HG02610 (cell line): Measurements from ENCODE around the gene FKBP9.
"Not testable (repeated sequence)": the region's sequence is repeated elsewhere in the genome, so short reads cannot be mapped to it uniquely, and the experiment has no call there.

ENCODE experiments used
- ATAC-seq: cut with Tn5 transposase; IDR thresholded peaks from one replicate; pipeline ENCODE4 v1.9.1; 2021; ENCODE audit warnings: mild to moderate bottlenecking, moderate library complexity; ENCODE audit not compliant: unreplicated experiment

Gene FKBP9

GRCh38 chr7:32947420-32947983 lies 9.7 kb upstream of the FKBP9 start:
- ATAC-seq: no peak

- ATAC-seq: no peak
Observed at GRCh38 chr7:32948202-32948601, 9.0 kb upstream of the FKBP9 start.

GRCh38 chr7:32952876-32953275 lies 4.4 kb upstream of the FKBP9 start:
- ATAC-seq: no peak

- ATAC-seq: no peak
Observed at GRCh38 chr7:32958046-32959025, 1.1 kb downstream of the FKBP9 start.

GRCh38 chr7:32963880-32964301 lies 6.7 kb downstream of the FKBP9 start:
- ATAC-seq: not testable (repeated sequence)

- peak; percentile 97 for ATAC-seq
Observed at GRCh38 chr7:32964461-32965159, 7.4 kb downstream of the FKBP9 start.

GRCh38 chr7:32966489-32967267 lies 9.4 kb downstream of the FKBP9 start:
- ATAC-seq: not testable (repeated sequence)

GRCh38 chr7:32967268-32967582 lies 10.0 kb downstream of the FKBP9 start:
- not testable (repeated sequence) for ATAC-seq

- not testable (repeated sequence) for ATAC-seq
Observed at GRCh38 chr7:32971967-32972366, 14.7 kb downstream of the FKBP9 start.

GRCh38 chr7:32977159-32977558 lies 19.9 kb downstream of the FKBP9 start:
- not testable (repeated sequence) for ATAC-seq

- not testable (repeated sequence) for ATAC-seq
Observed at GRCh38 chr7:32979246-32979645, 22.0 kb downstream of the FKBP9 start.

GRCh38 chr7:32979902-32980301 lies 22.7 kb downstream of the FKBP9 start:
- not testable (repeated sequence) for ATAC-seq

- ATAC-seq: peak; percentile 83
Observed at GRCh38 chr7:32988148-32988547, 30.9 kb downstream of the FKBP9 start.

GRCh38 chr7:32991068-32991585 lies 33.9 kb downstream of the FKBP9 start:
- ATAC-seq: not testable (repeated sequence)

- ATAC-seq: not testable (repeated sequence)
Observed at GRCh38 chr7:32991975-32992700, 34.9 kb downstream of the FKBP9 start.

- not testable (repeated sequence) for ATAC-seq
Observed at GRCh38 chr7:32992750-32993149, 35.5 kb downstream of the FKBP9 start.

GRCh38 chr7:32997956-32998355 lies 40.7 kb downstream of the FKBP9 start:
- not testable (repeated sequence) for ATAC-seq

GRCh38 chr7:32998361-32999171 lies 41.3 kb downstream of the FKBP9 start:
- ATAC-seq: peak; percentile 61

GRCh38 chr7:32999380-32999779 lies 42.1 kb downstream of the FKBP9 start:
- ATAC-seq: not testable (repeated sequence)
